ENCODE results near the gene CDS1. TPM values are rescaled to one million over a fixed set of nuclear protein-coding genes. Genes with fewer than 3 reads are reported as not detected.

The CDS1 gene
- total and polyA plus RNA-seq, 10 of the 15 experiments (the other 5 are each of a cell fraction or from before 2014, with no cell fraction given): 0.03 TPM; not detected in 8

DNA sequence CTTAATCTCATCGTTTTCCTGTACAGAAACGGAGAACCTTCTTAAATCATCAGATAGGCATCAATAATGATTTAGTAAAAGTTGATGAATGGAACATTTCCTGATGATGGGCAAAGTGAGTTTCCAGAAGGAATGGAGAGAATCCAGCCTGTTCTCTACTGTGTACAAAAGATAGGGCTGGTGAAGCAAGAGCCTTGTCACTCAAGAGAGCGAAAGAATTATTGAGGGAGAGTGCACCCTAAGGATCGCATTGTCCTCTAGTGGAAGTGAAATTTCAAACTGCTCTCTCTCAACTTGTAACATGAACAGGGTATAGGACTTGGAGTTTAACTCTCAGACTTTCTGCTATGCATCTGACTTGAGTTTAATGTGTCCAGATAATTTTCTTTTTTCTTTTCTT is 69.6 kb downstream of the CDS1 start:
- H4K20me1 ChIP-seq (ENCODE audit: control insufficient read depth, insufficient read depth): no peaks in the 10 kb centered on the region
- H3K27ac ChIP-seq (ENCODE audit: control insufficient read depth, insufficient read depth): no peak overlapping the region
- H3K4me3 ChIP-seq: no peak overlapping the region
- no peak overlapping the region for H2AFZ ChIP-seq (ENCODE audit: control insufficient read depth, low read depth, low read length)
- ChIA-PET SMC1A (ENCODE audit: uncharacterized antibody, unreplicated experiment) (no interaction called here), RAD21 (ENCODE audit: unreplicated experiment) (no interaction called here), CTCF (no interaction called here), POLR2A (no interaction called here)
- TF ChIP-seq, protein P1, sequence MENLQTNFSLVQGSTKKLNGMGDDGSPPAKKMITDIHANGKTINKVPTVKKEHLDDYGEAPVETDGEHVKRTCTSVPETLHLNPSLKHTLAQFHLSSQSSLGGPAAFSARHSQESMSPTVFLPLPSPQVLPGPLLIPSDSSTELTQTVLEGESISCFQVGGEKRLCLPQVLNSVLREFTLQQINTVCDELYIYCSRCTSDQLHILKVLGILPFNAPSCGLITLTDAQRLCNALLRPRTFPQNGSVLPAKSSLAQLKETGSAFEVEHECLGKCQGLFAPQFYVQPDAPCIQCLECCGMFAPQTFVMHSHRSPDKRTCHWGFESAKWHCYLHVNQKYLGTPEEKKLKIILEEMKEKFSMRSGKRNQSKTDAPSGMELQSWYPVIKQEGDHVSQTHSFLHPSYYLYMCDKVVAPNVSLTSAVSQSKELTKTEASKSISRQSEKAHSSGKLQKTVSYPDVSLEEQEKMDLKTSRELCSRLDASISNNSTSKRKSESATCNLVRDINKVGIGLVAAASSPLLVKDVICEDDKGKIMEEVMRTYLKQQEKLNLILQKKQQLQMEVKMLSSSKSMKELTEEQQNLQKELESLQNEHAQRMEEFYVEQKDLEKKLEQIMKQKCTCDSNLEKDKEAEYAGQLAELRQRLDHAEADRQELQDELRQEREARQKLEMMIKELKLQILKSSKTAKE (IDR thresholded peaks at IDR 0.05; ENCODE audit: low read depth, poor library complexity, severe bottlenecking): no peak
- TF ChIP-seq, protein P2, sequence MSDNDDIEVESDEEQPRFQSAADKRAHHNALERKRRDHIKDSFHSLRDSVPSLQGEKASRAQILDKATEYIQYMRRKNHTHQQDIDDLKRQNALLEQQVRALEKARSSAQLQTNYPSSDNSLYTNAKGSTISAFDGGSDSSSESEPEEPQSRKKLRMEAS (IDR thresholded peaks at IDR 0.05; ENCODE audit: low read depth, low read length): no peak
- TF ChIP-seq, protein P3, sequence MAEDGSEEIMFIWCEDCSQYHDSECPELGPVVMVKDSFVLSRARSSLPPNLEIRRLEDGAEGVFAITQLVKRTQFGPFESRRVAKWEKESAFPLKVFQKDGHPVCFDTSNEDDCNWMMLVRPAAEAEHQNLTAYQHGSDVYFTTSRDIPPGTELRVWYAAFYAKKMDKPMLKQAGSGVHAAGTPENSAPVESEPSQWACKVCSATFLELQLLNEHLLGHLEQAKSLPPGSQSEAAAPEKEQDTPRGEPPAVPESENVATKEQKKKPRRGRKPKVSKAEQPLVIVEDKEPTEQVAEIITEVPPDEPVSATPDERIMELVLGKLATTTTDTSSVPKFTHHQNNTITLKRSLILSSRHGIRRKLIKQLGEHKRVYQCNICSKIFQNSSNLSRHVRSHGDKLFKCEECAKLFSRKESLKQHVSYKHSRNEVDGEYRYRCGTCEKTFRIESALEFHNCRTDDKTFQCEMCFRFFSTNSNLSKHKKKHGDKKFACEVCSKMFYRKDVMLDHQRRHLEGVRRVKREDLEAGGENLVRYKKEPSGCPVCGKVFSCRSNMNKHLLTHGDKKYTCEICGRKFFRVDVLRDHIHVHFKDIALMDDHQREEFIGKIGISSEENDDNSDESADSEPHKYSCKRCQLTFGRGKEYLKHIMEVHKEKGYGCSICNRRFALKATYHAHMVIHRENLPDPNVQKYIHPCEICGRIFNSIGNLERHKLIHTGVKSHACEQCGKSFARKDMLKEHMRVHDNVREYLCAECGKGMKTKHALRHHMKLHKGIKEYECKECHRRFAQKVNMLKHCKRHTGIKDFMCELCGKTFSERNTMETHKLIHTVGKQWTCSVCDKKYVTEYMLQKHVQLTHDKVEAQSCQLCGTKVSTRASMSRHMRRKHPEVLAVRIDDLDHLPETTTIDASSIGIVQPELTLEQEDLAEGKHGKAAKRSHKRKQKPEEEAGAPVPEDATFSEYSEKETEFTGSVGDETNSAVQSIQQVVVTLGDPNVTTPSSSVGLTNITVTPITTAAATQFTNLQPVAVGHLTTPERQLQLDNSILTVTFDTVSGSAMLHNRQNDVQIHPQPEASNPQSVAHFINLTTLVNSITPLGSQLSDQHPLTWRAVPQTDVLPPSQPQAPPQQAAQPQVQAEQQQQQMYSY (CRISPR knock-in tag; IDR thresholded peaks at IDR 0.05): no peak
- TF ChIP-seq ZBED1 (IDR thresholded peaks at IDR 0.05; ENCODE audit: borderline replicate concordance) (no peak), CBX3 (IDR thresholded peaks at IDR 0.05; ENCODE audit: borderline replicate concordance, low read depth) (no peak), NR2C2 (IDR thresholded peaks at IDR 0.05; ENCODE audit: borderline replicate concordance, control insufficient read depth, insufficient read length, low read depth) (no peak), CREB1 (IDR thresholded peaks at IDR 0.05; ENCODE audit: low read depth) (no peak), CEBPB (IDR thresholded peaks at IDR 0.05; ENCODE audit: borderline replicate concordance in 1 of 2, low read depth in 2 of 2, low read length in 2 of 2) (no peak), MYB (IDR thresholded peaks at IDR 0.05; ENCODE audit: borderline replicate concordance, low read depth, low read length) (no peak), ZNF384 (IDR thresholded peaks at IDR 0.05; ENCODE audit: borderline replicate concordance, low read depth, low read length) (no peak), LARP7 (IDR thresholded peaks at IDR 0.05) (no peak), ZNF217 (IDR thresholded peaks at IDR 0.05) (no peak)
- TF ChIP-seq, protein P4, sequence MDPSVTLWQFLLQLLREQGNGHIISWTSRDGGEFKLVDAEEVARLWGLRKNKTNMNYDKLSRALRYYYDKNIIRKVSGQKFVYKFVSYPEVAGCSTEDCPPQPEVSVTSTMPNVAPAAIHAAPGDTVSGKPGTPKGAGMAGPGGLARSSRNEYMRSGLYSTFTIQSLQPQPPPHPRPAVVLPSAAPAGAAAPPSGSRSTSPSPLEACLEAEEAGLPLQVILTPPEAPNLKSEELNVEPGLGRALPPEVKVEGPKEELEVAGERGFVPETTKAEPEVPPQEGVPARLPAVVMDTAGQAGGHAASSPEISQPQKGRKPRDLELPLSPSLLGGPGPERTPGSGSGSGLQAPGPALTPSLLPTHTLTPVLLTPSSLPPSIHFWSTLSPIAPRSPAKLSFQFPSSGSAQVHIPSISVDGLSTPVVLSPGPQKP (IDR thresholded peaks at IDR 0.05; ENCODE audit: low read depth, low read length): no peak
- TF ChIP-seq, protein P5, sequence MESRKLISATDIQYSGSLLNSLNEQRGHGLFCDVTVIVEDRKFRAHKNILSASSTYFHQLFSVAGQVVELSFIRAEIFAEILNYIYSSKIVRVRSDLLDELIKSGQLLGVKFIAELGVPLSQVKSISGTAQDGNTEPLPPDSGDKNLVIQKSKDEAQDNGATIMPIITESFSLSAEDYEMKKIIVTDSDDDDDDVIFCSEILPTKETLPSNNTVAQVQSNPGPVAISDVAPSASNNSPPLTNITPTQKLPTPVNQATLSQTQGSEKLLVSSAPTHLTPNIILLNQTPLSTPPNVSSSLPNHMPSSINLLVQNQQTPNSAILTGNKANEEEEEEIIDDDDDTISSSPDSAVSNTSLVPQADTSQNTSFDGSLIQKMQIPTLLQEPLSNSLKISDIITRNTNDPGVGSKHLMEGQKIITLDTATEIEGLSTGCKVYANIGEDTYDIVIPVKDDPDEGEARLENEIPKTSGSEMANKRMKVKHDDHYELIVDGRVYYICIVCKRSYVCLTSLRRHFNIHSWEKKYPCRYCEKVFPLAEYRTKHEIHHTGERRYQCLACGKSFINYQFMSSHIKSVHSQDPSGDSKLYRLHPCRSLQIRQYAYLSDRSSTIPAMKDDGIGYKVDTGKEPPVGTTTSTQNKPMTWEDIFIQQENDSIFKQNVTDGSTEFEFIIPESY (IDR thresholded peaks at IDR 0.05): no peak
- no peaks in the 10 kb centered on the region for H3K27me3 ChIP-seq (replicated peaks in 1 of 2; ENCODE audit: control insufficient read depth in 2 of 2, insufficient read depth in 2 of 2, low read length in 1 of 2)
- WGBS (ENCODE audit: insufficient coverage, insufficient replicate concordance, low lambda C conversion rate, missing lambda C conversion rate): 28% methylated on average over 4 of the region's 4 CpGs
- DNase-seq (ENCODE audit: low read depth, low spot score): no peak
- in situ Hi-C loops (cut with MboI) (no loop called here), intact Hi-C loops (cut with micrococcal nuclease; ENCODE audit: unreplicated experiment) (no loop called here)
- H3K9me3 ChIP-seq (replicated peaks; ENCODE audit: control insufficient read depth, insufficient read depth, low read length): no peaks in the 10 kb centered on the region
- no peaks in the 10 kb centered on the region for H3K79me2 ChIP-seq (ENCODE audit: control insufficient read depth, insufficient read depth, low read length)
- no peaks in the 10 kb centered on the region for H3K4me1 ChIP-seq (ENCODE audit: control insufficient read depth, insufficient read depth, low read length)
- BruUV-seq (replicated peaks): no TSS peak
- no peak for FAIRE-seq
- no peaks in the 10 kb centered on the region for H3K36me3 ChIP-seq (ENCODE audit: control insufficient read depth in 2 of 2, insufficient read depth in 2 of 2, low read length in 1 of 2)
- no peak for ATAC-seq
- H3K4me2 ChIP-seq (ENCODE audit: control insufficient read depth, insufficient read depth): no peak overlapping the region
- H3K9ac ChIP-seq (ENCODE audit: control insufficient read depth, insufficient read depth, low read length): no peak overlapping the region
